Thyroid gland (tissue), 4 donors: ENCODE data around the gene ARMC5.

Experiments used
- POLR2A ChIP-seq, 2 donors: fragments of 450-650 bp; IDR thresholded peaks; one replicate each; pipeline ENCODE4 v1.6.1; 2017; ENCODE audit warnings: antibody characterized with exemption in 2 of 2, mild to moderate bottlenecking in 2 of 2, moderate library complexity in 1 of 2
- TF ChIP-seq, protein P1 (sequence below), 6 experiments: fragments of 200-600 bp in 3 of 6; fragments of 450-650 bp in 3 of 6; sonication (generic) in 3 of 6; IDR thresholded peaks; one replicate each; pipeline ENCODE4 v1.5.1; 2016 to 2019; ENCODE audit warnings: antibody characterized with exemption in 6 of 6, mild to moderate bottlenecking in 2 of 6, inconsistent platforms in 1 of 6, moderate library complexity in 1 of 6

DNA sequence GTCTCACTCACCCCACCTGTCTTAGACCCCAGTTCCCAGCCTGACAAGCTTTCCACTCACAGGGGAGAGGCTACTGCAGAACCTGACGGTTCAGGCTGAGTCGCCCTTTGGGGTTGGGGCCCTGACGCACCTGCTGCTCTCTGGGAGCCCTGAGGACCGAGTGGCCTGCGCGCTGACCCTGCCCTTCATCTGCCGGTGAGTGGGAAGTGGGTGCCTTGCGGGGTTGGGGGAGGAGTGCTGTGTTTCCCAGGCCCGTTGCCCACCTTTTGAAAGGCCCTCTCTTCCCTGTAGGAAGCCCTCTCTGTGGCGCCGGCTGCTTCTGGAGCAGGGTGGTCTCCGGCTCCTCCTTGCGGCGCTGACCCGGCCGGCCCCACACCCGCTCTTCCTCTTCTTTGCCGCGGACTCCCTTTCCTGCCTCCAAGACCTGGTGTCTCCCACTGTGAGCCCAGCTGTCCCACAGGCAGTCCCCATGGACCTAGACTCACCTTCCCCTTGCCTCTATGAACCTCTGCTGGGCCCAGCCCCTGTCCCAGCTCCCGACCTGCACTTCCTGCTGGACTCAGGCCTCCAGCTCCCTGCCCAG lies 6.6 kb downstream of the ARMC5 start:
- TF ChIP-seq, protein P1, sequence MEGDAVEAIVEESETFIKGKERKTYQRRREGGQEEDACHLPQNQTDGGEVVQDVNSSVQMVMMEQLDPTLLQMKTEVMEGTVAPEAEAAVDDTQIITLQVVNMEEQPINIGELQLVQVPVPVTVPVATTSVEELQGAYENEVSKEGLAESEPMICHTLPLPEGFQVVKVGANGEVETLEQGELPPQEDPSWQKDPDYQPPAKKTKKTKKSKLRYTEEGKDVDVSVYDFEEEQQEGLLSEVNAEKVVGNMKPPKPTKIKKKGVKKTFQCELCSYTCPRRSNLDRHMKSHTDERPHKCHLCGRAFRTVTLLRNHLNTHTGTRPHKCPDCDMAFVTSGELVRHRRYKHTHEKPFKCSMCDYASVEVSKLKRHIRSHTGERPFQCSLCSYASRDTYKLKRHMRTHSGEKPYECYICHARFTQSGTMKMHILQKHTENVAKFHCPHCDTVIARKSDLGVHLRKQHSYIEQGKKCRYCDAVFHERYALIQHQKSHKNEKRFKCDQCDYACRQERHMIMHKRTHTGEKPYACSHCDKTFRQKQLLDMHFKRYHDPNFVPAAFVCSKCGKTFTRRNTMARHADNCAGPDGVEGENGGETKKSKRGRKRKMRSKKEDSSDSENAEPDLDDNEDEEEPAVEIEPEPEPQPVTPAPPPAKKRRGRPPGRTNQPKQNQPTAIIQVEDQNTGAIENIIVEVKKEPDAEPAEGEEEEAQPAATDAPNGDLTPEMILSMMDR (IDR thresholded peaks at IDR 0.05), result no peak
- TF ChIP-seq POLR2A (IDR thresholded peaks at IDR 0.05), result no peak
